GM18861 (cell line): ENCODE measurements around the gene CHN2.

ENCODE experiments used
- ATAC-seq: cut with Tn5 transposase; IDR thresholded peaks from one replicate; pipeline ENCODE4 v1.9.1; 2021; ENCODE audit not compliant: unreplicated experiment

Gene CHN2

GRCh38 chr7:29485339-29486190 lies 291.0 kb downstream of the CHN2 start:
- no peak for ATAC-seq

- ATAC-seq: no peak
Measured at GRCh38 chr7:29486191-29486700, 291.7 kb downstream of the CHN2 start.

- ATAC-seq: no peak
Measured at GRCh38 chr7:29487424-29487823, 292.8 kb downstream of the CHN2 start.

GRCh38 chr7:29488203-29488970 lies 293.8 kb downstream of the CHN2 start:
- no peak for ATAC-seq

- ATAC-seq: no peak
Measured at GRCh38 chr7:29488977-29489376, 294.4 kb downstream of the CHN2 start.

GRCh38 chr7:29490094-29490607 lies 295.6 kb downstream of the CHN2 start:
- no peak for ATAC-seq

- no peak for ATAC-seq
Measured at GRCh38 chr7:29494350-29494749, 299.8 kb downstream of the CHN2 start.

GRCh38 chr7:29495653-29496052 lies 301.1 kb downstream of the CHN2 start:
- no peak for ATAC-seq

GRCh38 chr7:29496355-29497020 lies 301.9 kb downstream of the CHN2 start:
- no peak for ATAC-seq

- ATAC-seq: no peak
Measured at GRCh38 chr7:29499932-29500331, 305.4 kb downstream of the CHN2 start.

GRCh38 chr7:29500719-29501118 lies 306.1 kb downstream of the CHN2 start:
- no peak for ATAC-seq

GRCh38 chr7:29502133-29502532 lies 307.6 kb downstream of the CHN2 start:
- ATAC-seq: no peak

GRCh38 chr7:29505931-29506330 lies 311.4 kb downstream of the CHN2 start:
- ATAC-seq: no peak

- no peak for ATAC-seq
Measured at GRCh38 chr7:29508608-29509007, 314.0 kb downstream of the CHN2 start.

GRCh38 chr7:29510028-29510427 lies 315.5 kb downstream of the CHN2 start:
- ATAC-seq: no peak

- ATAC-seq: no peak
Measured at GRCh38 chr7:29511337-29511736, 316.8 kb downstream of the CHN2 start.

- ATAC-seq: no peak
Measured at GRCh38 chr7:29511851-29512250, 317.3 kb downstream of the CHN2 start.

GRCh38 chr7:29516491-29516890 lies 321.9 kb downstream of the CHN2 start:
- ATAC-seq: no peak

- no peak for ATAC-seq
Measured at GRCh38 chr7:29518616-29519015, 324.0 kb downstream of the CHN2 start.

GRCh38 chr7:29523728-29524127 lies 329.2 kb downstream of the CHN2 start:
- ATAC-seq: no peak

- ATAC-seq: no peak
Measured at GRCh38 chr7:29527505-29528108, 333.0 kb downstream of the CHN2 start.
